HG02763 (cell line): ENCODE results near the gene HDAC4.

Experiments
- ATAC-seq: cut with Tn5 transposase; IDR thresholded peaks from one replicate; pipeline ENCODE4 v1.9.1; 2021; ENCODE audit warnings: mild to moderate bottlenecking, moderate library complexity; ENCODE audit not compliant: unreplicated experiment

The HDAC4 gene

DNA sequence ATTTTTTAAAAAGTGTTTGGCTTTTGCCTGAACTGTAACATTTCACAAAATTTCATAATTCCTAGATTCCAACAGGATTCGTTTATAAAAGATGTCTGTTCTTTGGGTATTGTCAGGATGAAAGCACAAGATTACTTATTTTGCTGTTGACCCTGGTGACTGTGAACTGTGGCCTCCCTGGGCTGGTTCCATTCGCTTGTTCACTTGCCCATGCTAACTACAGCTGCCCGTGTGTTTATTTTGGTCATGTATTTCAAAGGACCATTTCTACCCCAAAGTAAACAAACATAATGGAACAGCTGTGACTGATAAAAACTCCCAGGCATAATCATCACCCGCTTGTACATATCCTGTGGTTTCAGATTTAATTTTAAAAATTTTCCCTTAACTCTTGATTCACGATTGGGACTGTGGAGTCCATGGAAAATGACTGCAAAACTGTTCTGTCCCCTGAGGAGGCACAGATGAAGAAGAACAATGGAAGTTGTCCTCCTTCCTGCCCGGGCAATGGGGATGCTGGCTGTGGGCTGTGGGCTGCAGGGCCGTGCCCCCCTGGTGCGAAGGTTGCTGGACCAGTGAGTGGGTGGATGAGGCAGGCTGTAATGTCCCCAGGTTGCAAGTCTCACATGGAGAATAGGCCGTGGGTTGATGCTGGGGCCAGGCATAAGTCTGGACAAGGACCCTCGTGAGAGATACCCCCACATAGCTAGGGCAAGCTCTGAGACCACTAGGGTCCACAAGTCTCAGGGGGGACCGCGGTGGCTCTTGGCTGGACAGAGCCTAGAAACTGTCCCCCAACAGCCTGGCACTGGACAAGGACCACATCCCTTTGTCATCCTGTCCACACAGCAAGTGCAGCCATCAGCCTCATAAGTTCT lies 28.9 kb upstream of the HDAC4 start:
- no peak for ATAC-seq

GRCh38 chr2:239425631-239426030 lies 24.8 kb upstream of the HDAC4 start:
- no peak for ATAC-seq

DNA sequence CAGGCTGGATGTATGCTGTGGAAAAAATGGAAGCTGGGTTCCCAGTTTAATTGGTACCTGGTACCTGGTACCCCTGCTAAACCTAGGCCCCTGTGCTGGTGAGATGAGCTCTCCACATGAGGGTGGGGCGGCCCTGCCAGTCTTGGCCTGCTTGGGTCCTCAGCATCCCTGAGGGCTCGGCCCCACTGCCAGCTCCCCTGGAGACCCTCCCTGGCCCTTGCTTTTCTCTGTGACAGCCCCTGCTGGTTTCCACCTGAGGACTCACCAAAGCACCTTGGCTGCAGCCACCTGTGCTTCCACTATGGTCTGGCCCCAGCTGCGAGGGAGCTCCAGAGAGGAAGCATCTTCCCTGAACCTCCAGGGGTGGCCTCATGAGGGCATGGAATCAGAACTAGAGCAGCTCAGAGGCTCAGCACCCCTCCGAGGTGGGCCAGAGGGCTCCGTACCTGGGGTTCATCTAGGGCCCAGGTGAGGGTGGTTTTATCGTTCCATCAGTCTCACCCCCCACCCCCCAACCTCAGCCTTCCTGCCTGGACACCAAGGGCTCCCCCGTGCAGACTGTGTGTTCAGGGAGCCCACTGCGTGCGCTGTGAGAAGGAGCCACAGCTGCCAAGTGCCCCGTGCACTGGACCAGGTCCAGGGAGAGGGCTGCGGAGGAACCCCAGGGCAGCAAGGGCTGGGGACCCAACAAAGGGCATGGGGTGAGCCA lies 23.7 kb upstream of the HDAC4 start:
- no peak for ATAC-seq

GRCh38 chr2:239423551-239423950 lies 22.7 kb upstream of the HDAC4 start:
- no peak for ATAC-seq

GRCh38 chr2:239421851-239422250 lies 21.0 kb upstream of the HDAC4 start:
- no peak for ATAC-seq

DNA sequence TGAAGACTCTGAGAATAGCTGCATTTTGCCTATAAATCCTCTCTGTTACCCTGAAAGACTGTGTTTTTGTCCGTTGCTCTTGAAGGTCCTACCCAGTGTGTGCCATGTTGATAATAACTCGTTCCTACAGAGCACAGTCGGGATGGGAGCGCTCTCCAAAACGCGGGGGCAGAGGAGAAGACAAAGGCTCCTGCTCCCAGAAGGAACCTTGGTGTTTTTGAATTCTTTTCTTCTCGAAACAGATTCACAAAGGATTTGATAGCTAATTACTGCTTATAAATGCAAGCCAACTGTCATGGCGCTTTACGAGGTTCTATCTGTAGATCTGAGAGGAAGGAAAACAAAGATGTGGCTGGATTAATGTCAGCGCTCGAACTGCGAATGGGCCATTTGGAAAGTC lies 19.3 kb upstream of the HDAC4 start:
- no peak for ATAC-seq

- ATAC-seq, result no peak
These were observed 18.1 kb upstream of the HDAC4 start for GRCh38 chr2:239418918-239419317.

GRCh38 chr2:239412905-239413603 lies 12.2 kb upstream of the HDAC4 start:
- no peak for ATAC-seq

GRCh38 chr2:239411549-239412319 lies 10.9 kb upstream of the HDAC4 start:
- no peak for ATAC-seq

DNA sequence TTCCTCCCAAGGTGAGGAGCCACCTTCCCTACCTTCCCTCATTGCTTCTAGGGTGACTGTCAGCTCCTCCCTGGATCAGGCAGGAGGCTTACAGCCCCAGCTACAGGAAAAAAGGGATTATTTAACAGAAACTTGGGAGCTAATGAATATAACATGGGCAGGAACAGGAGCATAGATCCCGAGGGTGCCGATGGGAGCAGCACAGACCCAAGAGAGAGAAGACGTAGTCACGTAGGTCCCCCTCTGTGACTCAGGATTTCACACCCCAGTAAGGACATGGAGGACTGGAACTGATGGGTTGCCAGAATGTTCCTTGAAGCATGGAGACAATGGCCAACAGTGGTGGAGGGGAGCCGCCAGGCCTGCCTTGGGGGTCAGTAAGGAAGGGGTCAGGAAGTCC lies 10.3 kb upstream of the HDAC4 start:
- no peak for ATAC-seq

DNA sequence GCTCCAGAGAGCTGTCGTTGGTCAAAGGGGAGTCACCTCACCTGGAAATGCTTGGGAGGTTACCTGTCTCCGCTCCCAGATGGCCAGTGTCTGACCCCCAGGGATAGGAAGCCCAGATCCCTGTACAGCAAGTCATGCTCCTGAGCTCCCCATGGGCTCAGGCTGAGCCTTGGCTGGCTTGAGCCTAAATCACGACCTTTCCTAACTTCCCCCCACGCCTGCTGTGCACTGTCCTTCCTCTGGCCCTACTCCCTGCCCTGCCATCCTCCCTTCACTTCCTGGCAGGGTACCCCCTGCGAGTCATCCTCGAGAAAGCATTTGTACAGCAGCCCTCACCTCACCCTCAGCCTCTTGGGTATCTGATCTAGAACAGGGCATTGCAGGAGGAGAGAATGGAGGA lies 9.2 kb upstream of the HDAC4 start:
- no peak for ATAC-seq

DNA sequence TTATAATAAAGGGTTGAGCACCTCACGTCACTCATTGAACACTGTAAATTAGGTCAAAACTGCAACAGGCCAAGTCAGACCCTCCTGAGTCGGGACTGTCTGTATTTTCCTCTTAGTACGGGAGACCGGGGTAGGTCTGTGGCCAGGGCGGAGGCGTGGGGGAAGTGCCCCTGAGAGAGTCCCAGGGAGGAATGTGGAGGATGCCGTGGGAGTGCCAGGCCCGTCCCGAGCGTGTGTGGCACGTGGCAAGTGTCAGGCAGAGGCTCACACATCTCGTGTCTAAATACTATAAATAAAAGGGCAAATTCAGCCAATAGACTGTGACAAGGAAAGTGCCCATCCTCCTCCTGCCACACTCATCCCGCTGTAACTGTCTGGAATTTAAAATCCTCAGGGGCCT lies 6.3 kb upstream of the HDAC4 start:
- ATAC-seq, result no peak

DNA sequence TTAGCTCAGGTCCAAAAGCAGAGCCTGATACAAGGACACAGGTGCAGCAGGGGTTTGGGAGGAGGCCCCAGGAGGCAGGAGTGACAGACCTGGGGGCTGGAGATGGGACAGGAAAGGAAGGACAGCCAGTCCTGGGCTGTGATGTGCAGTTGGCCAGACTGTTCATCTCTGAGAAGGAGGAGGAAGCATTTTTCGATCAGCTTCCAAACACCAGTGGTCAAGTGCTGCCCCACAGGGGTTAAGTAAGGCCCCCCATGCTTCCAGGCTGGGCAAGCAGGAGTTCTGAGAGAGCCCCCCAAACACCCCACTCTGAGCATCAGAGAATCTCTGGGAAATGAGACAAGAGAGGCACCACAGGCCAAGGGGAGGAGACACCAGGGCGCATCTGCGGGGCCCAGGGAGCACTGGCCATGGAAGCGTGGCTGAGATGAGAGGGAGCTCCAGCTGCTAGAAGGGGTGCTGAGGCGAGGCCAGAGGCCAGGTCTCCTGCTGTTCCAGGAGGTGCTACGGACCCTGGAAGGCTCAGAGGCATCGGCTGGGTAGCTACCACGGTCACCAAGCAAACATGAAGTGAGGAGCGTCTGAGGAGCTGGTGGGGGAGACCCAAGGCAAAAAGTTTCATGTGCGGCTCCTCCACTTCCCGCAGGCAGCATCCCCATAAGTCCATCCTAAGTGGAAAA lies 5.6 kb upstream of the HDAC4 start:
- ATAC-seq, result no peak

- ATAC-seq, result no peak
These were observed 4.3 kb upstream of the HDAC4 start for GRCh38 chr2:239405071-239405470.

GRCh38 chr2:239402666-239403065 lies 1.8 kb upstream of the HDAC4 start:
- ATAC-seq, result no peak

DNA sequence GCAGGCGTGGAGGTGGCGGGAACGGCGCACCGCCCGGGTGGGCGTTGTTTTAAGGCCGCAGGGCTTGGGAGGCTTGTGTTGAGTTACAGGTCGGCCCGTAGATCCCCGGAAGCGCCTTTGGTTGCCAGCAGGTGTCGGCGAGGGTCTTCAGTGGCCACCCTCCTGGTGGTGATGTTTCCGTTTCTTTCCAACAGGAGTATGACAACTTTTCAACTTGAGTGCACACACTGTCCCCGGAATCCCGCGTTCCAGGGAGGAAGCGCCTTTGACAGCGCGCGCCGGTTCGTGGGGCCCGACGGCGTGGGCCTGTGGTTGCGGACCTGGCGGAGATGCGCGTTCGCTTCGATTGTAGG lies 1.0 kb upstream of the HDAC4 start:
- ATAC-seq, result peak; percentile 11

DNA sequence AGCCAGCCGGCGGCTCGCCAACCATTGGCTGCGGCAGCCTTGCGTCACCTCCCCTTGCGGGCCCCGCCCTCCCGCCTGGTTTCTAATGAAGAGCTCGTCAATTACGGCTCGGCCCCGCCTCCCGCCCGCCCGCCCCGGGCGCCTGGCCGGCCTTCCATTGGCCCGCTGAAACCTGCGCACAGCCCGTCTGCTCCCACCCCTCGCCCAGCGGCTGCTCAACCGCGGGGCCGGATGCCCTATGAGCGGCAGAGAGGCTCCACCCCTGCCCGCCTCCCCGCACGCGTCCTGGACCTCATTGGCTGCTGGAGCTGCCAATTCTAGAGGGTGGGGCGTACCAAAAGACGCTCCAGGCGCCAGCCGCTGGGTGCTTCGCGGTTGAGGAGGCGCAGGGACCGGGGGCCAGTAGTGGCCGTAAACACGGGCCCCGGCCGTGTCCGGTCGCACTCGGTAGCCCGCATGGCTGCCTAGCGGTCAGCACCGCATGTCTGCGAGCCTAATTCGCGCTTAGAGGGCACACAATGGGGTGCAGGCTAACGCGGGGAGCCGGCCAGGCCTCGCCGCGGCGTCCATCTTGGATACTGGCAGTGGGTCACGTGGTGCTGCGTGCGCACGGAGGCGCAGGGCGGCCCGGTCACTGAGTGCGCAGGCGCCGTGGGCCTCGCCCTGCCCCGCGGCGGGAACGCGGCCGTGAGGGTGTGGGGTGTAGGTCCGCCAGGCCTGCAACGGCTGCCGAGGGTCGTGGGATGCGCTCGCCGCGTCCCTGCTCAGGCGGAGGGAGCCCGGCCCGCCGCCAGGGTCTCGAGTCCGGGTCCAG lies 454 bp upstream of the HDAC4 start:
- ATAC-seq, result peak; percentile 88

DNA sequence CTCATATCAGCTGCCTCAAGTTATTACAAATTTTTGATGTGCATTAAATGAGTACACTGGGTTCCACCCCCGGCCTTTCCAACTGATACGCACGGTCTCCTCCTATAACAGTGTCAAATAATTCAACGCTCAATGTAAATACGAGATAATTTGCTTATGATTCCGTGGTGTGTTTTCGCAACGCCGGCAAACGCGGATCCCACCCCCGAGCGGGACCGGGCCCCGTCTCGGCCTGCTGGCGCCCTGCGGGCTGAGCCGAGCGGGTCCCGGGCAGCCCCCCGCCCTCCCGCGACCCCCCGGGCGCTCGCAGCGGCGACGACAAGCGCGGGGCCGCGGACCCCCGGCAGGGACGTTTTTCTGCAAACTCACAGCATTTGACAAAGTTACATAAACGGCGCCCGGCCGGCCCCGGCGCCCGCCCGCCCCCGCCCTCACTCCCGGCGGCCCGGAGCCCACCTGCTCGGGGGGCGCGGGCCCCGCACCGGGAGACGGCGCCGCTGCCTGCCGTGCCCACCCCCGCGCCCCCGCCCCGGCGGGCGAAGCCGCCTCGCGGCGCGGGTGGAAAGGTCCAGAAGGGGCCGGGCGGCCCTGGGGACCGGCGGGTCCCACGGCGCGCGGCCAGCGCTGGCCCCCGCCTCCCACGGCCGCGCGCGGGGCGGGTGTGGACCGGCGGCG lies 762 bp downstream of the HDAC4 start:
- ATAC-seq, result no peak

DNA sequence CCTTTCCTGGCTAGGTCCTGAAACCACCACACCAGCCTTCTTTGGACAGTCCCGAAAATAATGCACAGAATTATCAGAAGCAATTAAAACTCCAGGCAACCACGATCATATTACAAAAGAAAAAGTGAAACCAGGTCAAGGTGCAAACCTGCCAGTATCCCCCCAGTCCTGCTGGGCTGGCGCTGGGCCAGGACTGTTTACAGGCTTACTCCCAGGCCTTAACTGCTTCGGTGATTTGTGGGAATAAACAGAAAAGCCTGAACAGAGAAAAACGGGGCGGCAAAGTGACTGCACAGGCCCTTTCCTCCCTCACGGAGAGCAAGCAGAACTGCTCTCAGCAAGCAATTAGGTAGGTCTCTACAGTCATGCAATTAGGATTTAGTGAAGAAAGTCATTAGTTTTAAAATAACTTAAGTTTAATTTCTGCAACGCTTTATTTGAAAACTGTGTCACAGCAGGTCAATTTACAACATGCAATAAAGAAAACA lies 1.3 kb downstream of the HDAC4 start:
- no peak for ATAC-seq
